Measurements from ENCODE around the gene GLI3.

- no peak for TF ChIP-seq POLR2A (IDR thresholded peaks at IDR 0.05)
- no peak for TF ChIP-seq CTCF (IDR thresholded peaks at IDR 0.05)
- TF ChIP-seq EP300 (IDR thresholded peaks at IDR 0.05): no peak
- TF ChIP-seq POLR2AphosphoS5 (IDR thresholded peaks at IDR 0.05): no peak
These were observed 81.3 kb downstream of the GLI3 start for GRCh38 chr7:42155584-42156290.

All from suprapubic skin (tissue), 4 donors.